WTC11 (cell line): ENCODE data around the gene MANBA. TPM values are rescaled to one million over a fixed set of nuclear protein-coding genes. Genes with fewer than 3 reads are reported as not detected.

ENCODE experiments used
- ATAC-seq: fragments of 200-7000 bp; cut with Tn5 transposase; 2 replicates; pipeline ENCODE4 v1.10.0; 2021; ENCODE audit warnings: mild to moderate bottlenecking, moderate library complexity
- CTCF ChIA-PET: fragments of 300-600 bp; sonication (Branson Sonifier 250); formaldehyde crosslinking; loops from one replicate; lab custom pipeline; 2021; ENCODE audit warnings: antibody characterized with exemption; lab: Charles Lee
- POLR2A ChIA-PET: fragments of 350-600 bp; sonication (Branson Sonifier 250); formaldehyde crosslinking; loops from one replicate; lab custom pipeline; 2021; ENCODE audit warnings: antibody characterized with exemption; lab: Charles Lee
- DNase-seq: peaks from one replicate; pipeline ENCODE4 v3.0.0; 2021; ENCODE audit warnings: low spot score
- H3K27ac Mint-ChIP-seq: 2 replicates; pipeline ENCODE4 v1.8.0; 2021; ENCODE audit warnings: mixed read lengths
- H3K27me3 Mint-ChIP-seq: 2 replicates; pipeline ENCODE4 v1.8.0; 2021; ENCODE audit warnings: low read depth, mild to moderate bottlenecking, moderate library complexity, mixed read lengths
- H3K36me3 Mint-ChIP-seq: 2 replicates; pipeline ENCODE4 v1.8.0; 2021; ENCODE audit warnings: mixed read lengths
- H3K4me1 Mint-ChIP-seq: 2 replicates; pipeline ENCODE4 v1.8.0; 2022; ENCODE audit warnings: mixed read lengths
- H3K4me3 Mint-ChIP-seq: 2 replicates; pipeline ENCODE4 v1.8.0; 2021; ENCODE audit warnings: mild to moderate bottlenecking, moderate library complexity, mixed read lengths
- H3K9me3 Mint-ChIP-seq: 2 replicates; pipeline ENCODE4 v1.8.0; 2021; ENCODE audit warnings: mixed read lengths
- ATF1 ChIP-seq: sonication (generic); formaldehyde crosslinking; IDR thresholded peaks from 2 replicates; pipeline ENCODE4 v1.8.1; 2023; ENCODE audit warnings: mild to moderate bottlenecking, moderate library complexity, missing genetic modification reagents
- CDX4 ChIP-seq: fragments of 250-450 bp; sonication (Bioruptor Pico); IDR thresholded peaks from 2 replicates; pipeline ENCODE4 v1.9.0; 2021; ENCODE audit warnings: moderate library complexity, mild to moderate bottlenecking, inconsistent platforms, borderline replicate concordance
- E2F1 ChIP-seq: sonication (generic); formaldehyde crosslinking; IDR thresholded peaks from 2 replicates; pipeline ENCODE4 v1.8.0; 2022; ENCODE audit warnings: mild to moderate bottlenecking, missing genetic modification reagents
- GTF2I ChIP-seq: fragments of 250-450 bp; sonication (Bioruptor Pico); conservative IDR thresholded peaks from 2 replicates; pipeline ENCODE4 v1.4.0; 2021; ENCODE audit warnings: mild to moderate bottlenecking
- HMGXB4 ChIP-seq: sonication (generic); formaldehyde crosslinking; IDR thresholded peaks from 2 replicates; pipeline ENCODE4 v1.8.1; 2023; ENCODE audit warnings: mild to moderate bottlenecking, moderate library complexity, missing genetic modification reagents
- IRF2 ChIP-seq: sonication (generic); formaldehyde crosslinking; IDR thresholded peaks from 2 replicates; pipeline ENCODE4 v1.8.0; 2022; ENCODE audit warnings: low read depth, missing genetic modification reagents, borderline replicate concordance
- NFYB ChIP-seq: sonication (generic); formaldehyde crosslinking; conservative IDR thresholded peaks from 2 replicates; pipeline ENCODE4 v1.8.0; 2022; ENCODE audit warnings: low read depth, missing genetic modification reagents
- NR2C2 ChIP-seq: sonication (generic); formaldehyde crosslinking; IDR thresholded peaks from 2 replicates; pipeline ENCODE4 v1.8.0; 2022; ENCODE audit warnings: mild to moderate bottlenecking, missing genetic modification reagents
- NR3C1 ChIP-seq: sonication (generic); formaldehyde crosslinking; conservative IDR thresholded peaks from 2 replicates; pipeline ENCODE4 v1.8.1; 2023; ENCODE audit warnings: low read depth, mild to moderate bottlenecking, missing genetic modification reagents
- PREB ChIP-seq: sonication (generic); formaldehyde crosslinking; IDR thresholded peaks from 2 replicates; pipeline ENCODE4 v1.8.1; 2022; ENCODE audit warnings: mild to moderate bottlenecking, missing genetic modification reagents, moderate library complexity, borderline replicate concordance
- PRRX2 ChIP-seq: fragments of 250-450 bp; sonication (Bioruptor Pico); IDR thresholded peaks from 2 replicates; pipeline ENCODE4 v1.8.0; 2021; ENCODE audit warnings: mild to moderate bottlenecking
- RORB ChIP-seq: fragments of 250-450 bp; sonication (Bioruptor Pico); IDR thresholded peaks from 2 replicates; pipeline ENCODE4 v1.9.0; 2021; ENCODE audit warnings: mild to moderate bottlenecking
- SMAD4 ChIP-seq: sonication (generic); formaldehyde crosslinking; IDR thresholded peaks from 2 replicates; pipeline ENCODE4 v1.8.0; 2022; ENCODE audit warnings: mild to moderate bottlenecking, missing genetic modification reagents
- TEAD4 ChIP-seq: sonication (generic); formaldehyde crosslinking; IDR thresholded peaks from 2 replicates; pipeline ENCODE4 v1.8.0; 2022; ENCODE audit warnings: mild to moderate bottlenecking, missing genetic modification reagents
- USF2 ChIP-seq: sonication (generic); formaldehyde crosslinking; IDR thresholded peaks from 2 replicates; pipeline ENCODE4 v1.8.1; 2023; ENCODE audit warnings: mild to moderate bottlenecking, missing genetic modification reagents, moderate library complexity
- ZMAT4 ChIP-seq: fragments of 250-450 bp; sonication (Bioruptor Pico); IDR thresholded peaks from 2 replicates; pipeline ENCODE4 v1.9.0; 2021; ENCODE audit warnings: mild to moderate bottlenecking
- ZNF138 ChIP-seq: sonication (generic); formaldehyde crosslinking; conservative IDR thresholded peaks from 2 replicates; pipeline ENCODE4 v1.8.1; 2022; ENCODE audit warnings: mild to moderate bottlenecking, moderate library complexity, missing genetic modification reagents
- ZNF219 ChIP-seq: sonication (generic); formaldehyde crosslinking; IDR thresholded peaks from 2 replicates; pipeline ENCODE4 v1.8.0; 2023; ENCODE audit warnings: missing genetic modification reagents, mild to moderate bottlenecking, borderline replicate concordance
- ZNF232 ChIP-seq: sonication (generic); formaldehyde crosslinking; IDR thresholded peaks from 2 replicates; pipeline ENCODE4 v1.8.0; 2022; ENCODE audit warnings: mild to moderate bottlenecking, missing genetic modification reagents
- ZNF396 ChIP-seq: fragments of 250-450 bp; sonication (Bioruptor Pico); IDR thresholded peaks from 2 replicates; pipeline ENCODE4 v1.8.0; 2021; ENCODE audit warnings: mild to moderate bottlenecking, moderate library complexity, borderline replicate concordance
- ZNF416 ChIP-seq: fragments of 250-450 bp; sonication (Bioruptor Pico); IDR thresholded peaks from 2 replicates; pipeline ENCODE4 v1.9.0; 2021; ENCODE audit warnings: mild to moderate bottlenecking, inconsistent platforms
- ZNF423 ChIP-seq: fragments of 250-450 bp; sonication (Bioruptor Pico); IDR thresholded peaks from 2 replicates; pipeline ENCODE4 v2.1.2; 2022; ENCODE audit warnings: mild to moderate bottlenecking, moderate library complexity
- ZNF532 ChIP-seq: fragments of 250-450 bp; sonication (Bioruptor Pico); IDR thresholded peaks from 2 replicates; pipeline ENCODE4 v1.9.0; 2021; ENCODE audit warnings: mild to moderate bottlenecking, borderline replicate concordance
- total RNA-seq: library from RNA; stranded (reverse); gene quantifications from 3 replicates; pipeline ENCODE4 v1.2.3, GENCODE V29; 2021

Gene MANBA
- total RNA-seq, 1 experiment from 2014 or later: 35.1 TPM

- peaks cover 25% of the 10 kb centered on the region for H3K9me3 Mint-ChIP-seq
- no peak overlapping the region for H3K4me3 Mint-ChIP-seq
- ChIA-PET POLR2A (interaction anchor here (1.2 kb wide), 1 partner anchor 24 kb away, joined by 3 read pairs; the partner anchor contains the start of gene MANBA), CTCF (no interaction called here)
- ATAC-seq (peak; percentile 81), DNase-seq (peak; percentile 44)
- peaks cover 18% of the 10 kb centered on the region for H3K36me3 Mint-ChIP-seq
- H3K27me3 Mint-ChIP-seq: no peaks in the 10 kb centered on the region
- peak overlapping the region; percentile 90 for H3K27ac Mint-ChIP-seq
- TF ChIP-seq ZNF416 (CRISPR knock-in tag) (no peak), NR2C2 (CRISPR knock-in tag) (no peak), ZMAT4 (CRISPR knock-in tag) (no peak), ZNF138 (CRISPR knock-in tag) (no peak), E2F1 (CRISPR knock-in tag) (no peak), ZNF532 (no peak), CDX4 (CRISPR knock-in tag) (no peak), GTF2I (CRISPR knock-in tag) (no peak), NFYB (CRISPR knock-in tag) (no peak), ZNF232 (CRISPR knock-in tag) (no peak), HMGXB4 (no peak)
- H3K4me1 Mint-ChIP-seq: peaks cover 29% of the 10 kb centered on the region
Measured at GRCh38 chr4:102736636-102737549, 23.9 kb downstream of the MANBA start.

GRCh38 chr4:102735582-102735981 is 25.2 kb downstream of the MANBA start:
- H3K4me1 Mint-ChIP-seq: peaks cover 29% of the 10 kb centered on the region
- POLR2A ChIA-PET: no interaction called here
- no peaks in the 10 kb centered on the region for H3K27me3 Mint-ChIP-seq
- CTCF ChIA-PET: no interaction called here
- H3K4me3 Mint-ChIP-seq: no peak overlapping the region
- peaks cover 16% of the 10 kb centered on the region for H3K36me3 Mint-ChIP-seq
- H3K9me3 Mint-ChIP-seq: peaks cover 19% of the 10 kb centered on the region
- DNase-seq: no peak
- no peak overlapping the region for H3K27ac Mint-ChIP-seq
- ATAC-seq: no peak
- TF ChIP-seq ZNF423 (CRISPR knock-in tag) (no peak), RORB (no peak), PRRX2 (CRISPR knock-in tag) (no peak), ZNF396 (CRISPR knock-in tag) (no peak), NFYB (CRISPR knock-in tag) (no peak), PREB (no peak), SMAD4 (CRISPR knock-in tag) (no peak), ZMAT4 (CRISPR knock-in tag) (no peak), NR3C1 (CRISPR knock-in tag) (no peak), ZNF416 (CRISPR knock-in tag) (no peak), USF2 (CRISPR knock-in tag) (no peak), ZNF219 (no peak), IRF2 (CRISPR knock-in tag) (no peak), TEAD4 (CRISPR knock-in tag) (no peak), ATF1 (no peak)
